Measurements from ENCODE around the gene DBX1. TPM values are rescaled to one million over a fixed set of nuclear protein-coding genes. Genes with fewer than 3 reads are reported as not detected.
A peak's percentile ranks its signal among the peaks of the same experiment; 100 is the strongest.

The DBX1 gene
- polyA plus RNA-seq, 1 donor (not counting 4 experiments of a cell fraction or from before 2014, with no cell fraction given), result not detected

- dilution Hi-C loops (cut with MboI; ENCODE audit: extremely low pct_ligation_motif_present, low sequenced_read_pairs), result no loop called here
- peaks cover 36% of the 10 kb centered on the region for H3K4me1 ChIP-seq (ENCODE audit: control insufficient read depth, extremely low read depth, insufficient read depth, low read length)
- no peaks in the 10 kb centered on the region for H3K79me2 ChIP-seq (ENCODE audit: control insufficient read depth, insufficient read depth, low read length)
- FAIRE-seq, result no peak
- H2AFZ ChIP-seq (ENCODE audit: control insufficient read depth, low read length), result no peak overlapping the region
- H4K20me1 ChIP-seq (ENCODE audit: control insufficient read depth, extremely low read depth, insufficient read depth, low read length), result peaks cover 10% of the 10 kb centered on the region
- TF ChIP-seq EZH2 (IDR thresholded peaks at IDR 0.05; ENCODE audit: low read length), result no peak
- peaks cover 2% of the 10 kb centered on the region for H3K9me1 ChIP-seq (ENCODE audit: control insufficient read depth, extremely low read depth, insufficient read depth, low read length)
- peak overlapping the region; percentile 99 for H3K27ac ChIP-seq (ENCODE audit: control insufficient read depth, insufficient read depth, low read length)
- H3K36me3 ChIP-seq (ENCODE audit: control insufficient read depth in 2 of 2, extremely low read depth in 1 of 2, insufficient read depth in 2 of 2, low read length in 2 of 2), result peaks cover 7 to 13% of the 10 kb centered on the region in 2 experiments
- H3K27me3 ChIP-seq (ENCODE audit: control insufficient read depth, extremely low read depth, insufficient read depth, low read length), result no peaks in the 10 kb centered on the region
- no peak overlapping the region for H3K4me3 ChIP-seq (ENCODE audit: control insufficient read depth in 2 of 3, extremely low read depth in 1 of 3, insufficient read depth in 2 of 3, low read depth in 1 of 3, low read length in 3 of 3)
- peak overlapping the region; percentile 87 for H3K9ac ChIP-seq (ENCODE audit: control insufficient read depth, extremely low read depth, insufficient read depth, low read length)
- no peaks in the 10 kb centered on the region for H3K9me3 ChIP-seq (ENCODE audit: control insufficient read depth, low read depth, low read length)
- DNase-seq (ENCODE audit: low read depth, low spot score), result no peak
- peak overlapping the region; percentile 94 for H3K4me2 ChIP-seq (ENCODE audit: control insufficient read depth, extremely low read depth, insufficient read depth, low read depth, low read length)
These were observed 48.4 kb downstream of the DBX1 start for GRCh38 chr11:20111871-20112270.

- no peak overlapping the region for H3K4me3 ChIP-seq (ENCODE audit: control insufficient read depth in 2 of 3, extremely low read depth in 1 of 3, insufficient read depth in 2 of 3, low read depth in 1 of 3, low read length in 3 of 3)
- H3K4me2 ChIP-seq (ENCODE audit: control insufficient read depth, extremely low read depth, insufficient read depth, low read depth, low read length), result peak overlapping the region; percentile 94
- H3K9ac ChIP-seq (ENCODE audit: control insufficient read depth, extremely low read depth, insufficient read depth, low read length), result peak overlapping the region; percentile 87
- DNase-seq (ENCODE audit: low read depth, low spot score) (peak; percentile 79), FAIRE-seq (peak; percentile 78)
- dilution Hi-C loops (cut with MboI; ENCODE audit: extremely low pct_ligation_motif_present, low sequenced_read_pairs), result no loop called here
- H3K79me2 ChIP-seq (ENCODE audit: control insufficient read depth, insufficient read depth, low read length), result no peaks in the 10 kb centered on the region
- no peaks in the 10 kb centered on the region for H3K9me3 ChIP-seq (ENCODE audit: control insufficient read depth, low read depth, low read length)
- H3K9me1 ChIP-seq (ENCODE audit: control insufficient read depth, extremely low read depth, insufficient read depth, low read length), result peaks cover 2% of the 10 kb centered on the region
- TF ChIP-seq CTCF (optimal IDR thresholded peaks at IDR 0.05 in 1 of 3, IDR thresholded peaks at IDR 0.05 in 1 of 3, conservative IDR thresholded peaks at IDR 0.05 in 1 of 3; ENCODE audit: extremely low read depth in 1 of 3, insufficient read depth in 2 of 3, low read length in 3 of 3) (peak; percentile 95 to 99 (median 99)), EZH2 (IDR thresholded peaks at IDR 0.05; ENCODE audit: low read length) (no peak)
- H4K20me1 ChIP-seq (ENCODE audit: control insufficient read depth, extremely low read depth, insufficient read depth, low read length), result peaks cover 10% of the 10 kb centered on the region
- H3K27ac ChIP-seq (ENCODE audit: control insufficient read depth, insufficient read depth, low read length), result peak overlapping the region; percentile 99
- peaks cover 7 to 11% of the 10 kb centered on the region in 2 experiments for H3K36me3 ChIP-seq (ENCODE audit: control insufficient read depth in 2 of 2, extremely low read depth in 1 of 2, insufficient read depth in 2 of 2, low read length in 2 of 2)
- no peaks in the 10 kb centered on the region for H3K27me3 ChIP-seq (ENCODE audit: control insufficient read depth, extremely low read depth, insufficient read depth, low read length)
- no peak overlapping the region for H2AFZ ChIP-seq (ENCODE audit: control insufficient read depth, low read length)
- H3K4me1 ChIP-seq (ENCODE audit: control insufficient read depth, extremely low read depth, insufficient read depth, low read length), result peaks cover 36% of the 10 kb centered on the region
These were observed 49.2 kb downstream of the DBX1 start for GRCh38 chr11:20110908-20111669.
